CD4-positive, alpha-beta T cell (primary cell): ENCODE data around the gene HTR3B. TPM values are rescaled to one million over a fixed set of nuclear protein-coding genes. Genes with fewer than 3 reads are reported as not detected.

Experiments
- ATAC-seq: fragments of 200-7000 bp; cut with Tn5 transposase; one replicate; pipeline ENCODE4 v1.10.0; 2022; ENCODE audit warnings: mild to moderate bottlenecking; ENCODE audit not compliant: poor library complexity
- CTCF ChIA-PET: fragments of 350-600 bp; sonication (Branson Sonifier 250); formaldehyde crosslinking; loops from one replicate; lab custom pipeline; 2021; ENCODE audit warnings: antibody characterized with exemption, inconsistent platforms; lab: Charles Lee
- POLR2A ChIA-PET: fragments of 350-600 bp; sonication (Branson Sonifier 250); formaldehyde crosslinking; loops from one replicate; lab custom pipeline; 2021; ENCODE audit warnings: antibody characterized with exemption, inconsistent platforms; lab: Charles Lee
- DNase-seq, 14 experiments: peaks; one replicate each; pipeline ENCODE4 v3.0.0-alpha.2; 2013 to 2020; ENCODE audit warnings: mixed read lengths in 2 of 14
- H3K27ac ChIP-seq, 2 donors: one replicate each; pipeline versions ENCODE4 v1.5.1 to v1.7.0; 2013; ENCODE audit warnings: low read length in 2 of 2, low read depth in 1 of 2, mild to moderate bottlenecking in 1 of 2
- H3K27me3 ChIP-seq, 2 experiments: 1 replicate in 1 of 2; 2 replicates in 1 of 2; pipeline versions ENCODE4 v1.6.1 to v1.7.0; 2013; ENCODE audit warnings: low read length in 2 of 2, control low read depth in 1 of 2, mild to moderate bottlenecking in 1 of 2, moderate library complexity in 1 of 2; ENCODE audit not compliant: insufficient read depth in 2 of 2, control insufficient read depth in 1 of 2
- H3K36me3 ChIP-seq: one replicate; pipeline ENCODE4 v1.6.1; 2013; ENCODE audit warnings: low read length, control low read depth; ENCODE audit not compliant: insufficient read depth
- H3K4me1 ChIP-seq: one replicate; pipeline ENCODE4 v1.6.1; 2013; ENCODE audit warnings: low read length, control low read depth; ENCODE audit not compliant: insufficient read depth
- H3K4me3 ChIP-seq: one replicate; pipeline ENCODE4 v1.5.1; 2013; ENCODE audit warnings: mild to moderate bottlenecking, low read length, moderate library complexity
- H3K9me3 ChIP-seq, 2 experiments: 1 replicate in 1 of 2; 2 replicates in 1 of 2; pipeline versions ENCODE4 v1.6.1 to v1.7.0; 2013; ENCODE audit warnings: low read length in 2 of 2, mild to moderate bottlenecking in 2 of 2, control low read depth in 1 of 2, moderate library complexity in 1 of 2; ENCODE audit not compliant: control insufficient read depth in 1 of 2, insufficient read depth in 1 of 2
- H3K27ac Mint-ChIP-seq: one replicate; pipeline ENCODE4 v1.8.0; 2020; ENCODE audit warnings: mixed read lengths
- H3K27me3 Mint-ChIP-seq: one replicate; pipeline ENCODE4 v1.8.0; 2021; ENCODE audit warnings: mixed read lengths
- H3K36me3 Mint-ChIP-seq: one replicate; pipeline ENCODE4 v1.8.0; 2021; ENCODE audit warnings: low read depth, mixed read lengths
- H3K4me1 Mint-ChIP-seq: one replicate; pipeline ENCODE4 v1.8.0; 2021; ENCODE audit warnings: low read depth, mixed read lengths
- H3K4me3 Mint-ChIP-seq: one replicate; pipeline ENCODE4 v1.8.0; 2020; ENCODE audit warnings: mild to moderate bottlenecking, mixed read lengths
- H3K9me3 Mint-ChIP-seq: one replicate; pipeline ENCODE4 v1.8.0; 2020; ENCODE audit warnings: mixed read lengths
- CTCF ChIP-seq: fragments of 200-600 bp; IDR thresholded peaks from one replicate; pipeline ENCODE4 v1.8.0; 2022; ENCODE audit warnings: antibody characterized with exemption, mild to moderate bottlenecking
- intact Hi-C, 2 experiments: fragments of 100-400 bp; cut with DNase I in 1 of 2; cut with micrococcal nuclease in 1 of 2; formaldehyde crosslinking; loops; one replicate each; pipeline versions ENCODE4 v1.15.1 to v1.9.0; 2023 to 2025; cut with DNase I, micrococcal nuclease
- total RNA-seq, 174 experiments: library from RNA in 2 of 174; stranded (reverse) in 2 of 174; gene quantifications; one replicate each; pipeline ENCODE4 v1.2.3 and lab custom pipeline; 2021 to 2026

Gene HTR3B
- total RNA-seq, 2 experiments from 2014 or later = not detected

DNA sequence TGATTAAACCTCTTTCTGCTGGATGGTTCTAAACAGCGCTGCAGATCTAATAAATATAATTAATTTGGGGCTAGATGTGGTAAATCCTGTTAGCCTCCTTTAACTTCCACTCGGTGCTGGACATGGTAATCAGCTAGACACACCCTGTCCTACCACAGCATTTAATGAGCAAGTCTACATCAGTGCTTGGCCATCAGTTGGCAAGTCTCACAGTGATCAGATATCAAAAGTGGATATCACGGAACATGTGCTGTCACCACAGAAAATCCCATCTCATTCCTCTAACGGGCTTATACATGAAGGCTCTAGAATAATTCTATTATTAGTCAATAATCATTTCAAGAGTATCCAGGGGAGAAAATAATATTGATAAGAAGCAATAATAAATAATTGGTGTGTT, 23.6 kb upstream of the HTR3B start:
- peaks cover 17% of the 10 kb centered on the region for H3K4me1 Mint-ChIP-seq
- CTCF ChIA-PET = no interaction called here
- no peak overlapping the region for H3K4me3 Mint-ChIP-seq

DNA sequence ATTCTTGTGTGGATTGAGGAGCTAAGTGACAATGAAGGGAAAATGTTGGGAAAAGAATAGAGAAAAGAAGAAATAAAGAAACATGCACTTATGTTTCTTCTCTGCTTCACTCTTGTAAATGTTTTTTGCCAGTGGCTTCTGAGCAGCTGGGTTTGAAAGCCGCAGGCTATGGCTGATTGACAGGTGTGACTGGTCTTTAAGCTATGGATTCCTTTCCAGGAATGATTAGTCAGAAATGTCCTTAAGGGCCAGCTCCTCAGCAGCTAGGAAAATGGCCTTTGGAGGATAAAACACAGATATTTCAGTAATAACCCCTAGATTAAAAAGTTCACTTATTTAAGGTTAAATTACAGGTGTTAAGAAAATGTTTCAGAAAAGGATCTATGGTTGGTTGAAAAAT, 22.7 kb upstream of the HTR3B start:
- Mint-ChIP-seq H3K9me3 (peaks cover 2% of the 10 kb centered on the region), H3K27ac (no peak overlapping the region), H3K27me3 (no peaks in the 10 kb centered on the region), H3K36me3 (no peaks in the 10 kb centered on the region), H3K4me3 (no peak overlapping the region), H3K4me1 (peaks cover 10% of the 10 kb centered on the region)
- intact Hi-C loops = loop anchor here in 1 of 2 experiments (2.0 kb wide), 1 partner anchor 559 kb away; no protein-coding TSS in a partner anchor
- ChIA-PET POLR2A (no interaction called here), CTCF (no interaction called here)
- Histone ChIP-seq H3K4me3 (no peak overlapping the region), H3K27me3 (no peaks in the 10 kb centered on the region), H3K4me1 (peaks cover 2% of the 10 kb centered on the region), H3K27ac (no peak overlapping the region), H3K36me3 (no peaks in the 10 kb centered on the region), H3K9me3 (peaks cover 0 to 10% of the 10 kb centered on the region in 2 experiments)
- DNase-seq (no peak), ATAC-seq (no peak)
- no peak for TF ChIP-seq CTCF

More for the DNA sequence above, 23.6 kb upstream of the HTR3B start:
- Mint-ChIP-seq H3K36me3 (peaks cover under 1% of the 10 kb centered on the region), H3K27me3 (no peaks in the 10 kb centered on the region), H3K27ac (no peak overlapping the region), H3K9me3 (peaks cover 2% of the 10 kb centered on the region)
- Histone ChIP-seq H3K27me3 (no peaks in the 10 kb centered on the region), H3K36me3 (no peaks in the 10 kb centered on the region), H3K27ac (no peak overlapping the region), H3K4me3 (no peak overlapping the region), H3K9me3 (peaks cover 0 to 10% of the 10 kb centered on the region in 2 experiments), H3K4me1 (peaks cover 4% of the 10 kb centered on the region)
- ATAC-seq (no peak), DNase-seq (no peak)
- intact Hi-C loops = no loop called here
- POLR2A ChIA-PET = no interaction called here
- no peak for TF ChIP-seq CTCF

DNA sequence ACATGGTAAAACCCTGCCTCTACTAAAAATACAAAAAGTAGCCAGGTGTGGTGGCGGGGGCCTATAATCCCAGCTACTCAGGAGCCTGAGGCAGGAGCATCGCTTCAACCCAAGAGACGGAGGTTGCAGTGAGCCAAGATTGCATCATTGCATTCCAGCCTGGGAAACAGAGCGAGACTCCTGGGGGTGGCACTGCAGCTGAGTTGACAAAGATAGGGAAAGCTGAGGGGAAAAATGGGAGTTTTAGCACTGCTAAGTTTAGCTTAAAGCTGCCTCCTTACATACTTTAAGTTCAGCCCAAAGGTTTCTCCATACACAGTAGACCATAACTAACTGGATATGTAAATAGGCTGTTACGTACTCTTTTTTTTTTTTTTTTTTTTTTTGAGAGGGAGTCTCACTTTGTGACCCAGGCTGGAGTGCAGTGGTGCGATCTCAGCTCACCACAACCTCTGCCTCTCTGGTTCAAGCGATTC, 20.2 kb upstream of the HTR3B start:
- DNase-seq (no peak), ATAC-seq (no peak)
- H3K27me3 Mint-ChIP-seq = no peaks in the 10 kb centered on the region
- H3K4me1 ChIP-seq = no peaks in the 10 kb centered on the region
- H3K36me3 ChIP-seq = no peaks in the 10 kb centered on the region
- no peak overlapping the region for H3K27ac ChIP-seq
- H3K9me3 ChIP-seq = peaks cover 0 to 8% of the 10 kb centered on the region in 2 experiments
- H3K4me3 ChIP-seq = no peak overlapping the region
- no peaks in the 10 kb centered on the region for H3K4me1 Mint-ChIP-seq
- TF ChIP-seq CTCF = no peak
- intact Hi-C loops = no loop called here
- H3K27me3 ChIP-seq = no peaks in the 10 kb centered on the region
- H3K4me3 Mint-ChIP-seq = no peak overlapping the region
- no peaks in the 10 kb centered on the region for H3K9me3 Mint-ChIP-seq
- no peak overlapping the region for H3K27ac Mint-ChIP-seq
- no peaks in the 10 kb centered on the region for H3K36me3 Mint-ChIP-seq
- ChIA-PET CTCF (interaction anchor here (1.1 to 2.1 kb wide), 3 partner anchors 12 to 17 kb away, joined by 3 to 6 read pairs (median 3); no protein-coding TSS in a partner anchor), POLR2A (no interaction called here)
